ENCODE measurements around the gene RHEX. TPM values are rescaled to one million over a fixed set of nuclear protein-coding genes. Genes with fewer than 3 reads are reported as not detected.
"Not testable (repeated sequence)": the region's sequence is repeated elsewhere in the genome, so short reads cannot be mapped to it uniquely, and the experiment has no call there.

The RHEX gene
- polyA plus RNA-seq, 3 donors: 1.6 to 3.4 (median 3.0) TPM

GRCh38 chr1:206029484-206029883 is 23.5 kb upstream of the RHEX start:
- no peak for DNase-seq (ENCODE audit: low read depth in 3 of 3, low spot score in 2 of 3)

GRCh38 chr1:206030191-206030590 is 22.8 kb upstream of the RHEX start:
- no peak for DNase-seq (ENCODE audit: low read depth in 3 of 3, low spot score in 2 of 3)

- DNase-seq (ENCODE audit: low read depth in 3 of 3, low spot score in 2 of 3): peak in 2 of 3 donors; percentile 25 to 38
Observed at GRCh38 chr1:206030714-206031113, 22.3 kb upstream of the RHEX start.

- DNase-seq (ENCODE audit: low read depth in 3 of 3, low spot score in 2 of 3): no peak
Observed at GRCh38 chr1:206032380-206033140, 20.4 kb upstream of the RHEX start.

GRCh38 chr1:206035027-206035426 is 17.9 kb upstream of the RHEX start:
- DNase-seq (ENCODE audit: low read depth in 3 of 3, low spot score in 2 of 3): no peak

GRCh38 chr1:206036663-206037455 is 16.1 kb upstream of the RHEX start:
- DNase-seq (ENCODE audit: low read depth in 3 of 3, low spot score in 2 of 3): no peak

GRCh38 chr1:206037581-206037980 is 15.4 kb upstream of the RHEX start:
- no peak for DNase-seq (ENCODE audit: low read depth in 3 of 3, low spot score in 2 of 3)

GRCh38 chr1:206039046-206039973 is 13.7 kb upstream of the RHEX start:
- peak in 1 of 3 donors; percentile 33 for DNase-seq (ENCODE audit: low read depth in 3 of 3, low spot score in 2 of 3)

GRCh38 chr1:206040328-206040727 is 12.6 kb upstream of the RHEX start:
- DNase-seq (ENCODE audit: low read depth in 3 of 3, low spot score in 2 of 3): no peak

GRCh38 chr1:206041640-206042039 is 11.3 kb upstream of the RHEX start:
- peak in 1 of 3 donors; percentile 60 for DNase-seq (ENCODE audit: low read depth in 3 of 3, low spot score in 2 of 3)

GRCh38 chr1:206047271-206047670 is 5.7 kb upstream of the RHEX start:
- no peak for DNase-seq (ENCODE audit: low read depth in 3 of 3, low spot score in 2 of 3)

GRCh38 chr1:206048582-206048981 is 4.4 kb upstream of the RHEX start:
- no peak for DNase-seq (ENCODE audit: low read depth in 3 of 3, low spot score in 2 of 3)

- no peak for DNase-seq (ENCODE audit: low read depth in 3 of 3, low spot score in 2 of 3)
Observed at GRCh38 chr1:206049293-206049692, 3.7 kb upstream of the RHEX start.

GRCh38 chr1:206049919-206050600 is 2.9 kb upstream of the RHEX start:
- no peak for DNase-seq (ENCODE audit: low read depth in 3 of 3, low spot score in 2 of 3)

- no peak for DNase-seq (ENCODE audit: low read depth in 3 of 3, low spot score in 2 of 3)
Observed at GRCh38 chr1:206050655-206051235, 2.2 kb upstream of the RHEX start.

GRCh38 chr1:206052231-206052865 is 625 bp upstream of the RHEX start:
- not testable (repeated sequence) for DNase-seq (ENCODE audit: low read depth in 3 of 3, low spot score in 2 of 3)

- not testable (repeated sequence) for DNase-seq (ENCODE audit: low read depth in 3 of 3, low spot score in 2 of 3)
Observed at GRCh38 chr1:206053616-206054015, 643 bp downstream of the RHEX start.

GRCh38 chr1:206055069-206055625 is 2.2 kb downstream of the RHEX start:
- not testable (repeated sequence) for DNase-seq (ENCODE audit: low read depth in 3 of 3, low spot score in 2 of 3)
